Endometrium (tissue), 2 donors: ENCODE data around the gene CCL16.
"Not testable (repeated sequence)": the region's sequence is repeated elsewhere in the genome, so short reads cannot be mapped to it uniquely, and the experiment has no call there.

ENCODE experiments used
- FAIRE-seq: peaks from 2 replicates; lab custom pipeline; 2012; peaks lifted over from hg19 to GRCh38; lab: Jason Lieb, UNC
- donor health status: control.
- donor health status: control.

The CCL16 gene, protein sequence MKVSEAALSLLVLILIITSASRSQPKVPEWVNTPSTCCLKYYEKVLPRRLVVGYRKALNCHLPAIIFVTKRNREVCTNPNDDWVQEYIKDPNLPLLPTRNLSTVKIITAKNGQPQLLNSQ

DNA sequence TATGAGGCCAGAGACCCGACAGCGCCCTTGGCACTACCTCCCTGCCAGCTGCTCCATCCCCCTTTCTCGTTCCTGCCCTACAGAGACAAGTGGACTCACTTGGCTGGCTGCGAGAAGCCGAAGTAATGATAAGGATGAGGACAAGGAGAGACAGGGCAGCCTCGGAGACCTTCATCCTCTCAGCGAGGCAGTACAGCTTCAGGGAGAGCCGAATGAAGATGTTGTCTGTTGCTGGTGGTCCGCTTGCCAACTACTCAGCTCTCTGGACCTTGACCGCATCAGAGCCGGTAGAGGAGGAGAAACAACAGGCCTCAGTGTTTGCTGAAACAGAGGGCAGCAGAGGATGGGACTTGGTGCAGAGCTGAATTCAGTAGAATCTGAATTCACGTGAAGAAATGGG is at the start of gene CCL16:
TSS of gene CCL16 (minus strand) at position 252 of the 400 bp plus-strand sequence. CDS start at position 175, 77 bp downstream.
- FAIRE-seq = no peak

- FAIRE-seq = no peak
These were observed 49.7 kb upstream of the CCL16 start for GRCh38 chr17:36030956-36031355.

- no peak for FAIRE-seq
These were observed 46.5 kb upstream of the CCL16 start for GRCh38 chr17:36027761-36028160.

DNA sequence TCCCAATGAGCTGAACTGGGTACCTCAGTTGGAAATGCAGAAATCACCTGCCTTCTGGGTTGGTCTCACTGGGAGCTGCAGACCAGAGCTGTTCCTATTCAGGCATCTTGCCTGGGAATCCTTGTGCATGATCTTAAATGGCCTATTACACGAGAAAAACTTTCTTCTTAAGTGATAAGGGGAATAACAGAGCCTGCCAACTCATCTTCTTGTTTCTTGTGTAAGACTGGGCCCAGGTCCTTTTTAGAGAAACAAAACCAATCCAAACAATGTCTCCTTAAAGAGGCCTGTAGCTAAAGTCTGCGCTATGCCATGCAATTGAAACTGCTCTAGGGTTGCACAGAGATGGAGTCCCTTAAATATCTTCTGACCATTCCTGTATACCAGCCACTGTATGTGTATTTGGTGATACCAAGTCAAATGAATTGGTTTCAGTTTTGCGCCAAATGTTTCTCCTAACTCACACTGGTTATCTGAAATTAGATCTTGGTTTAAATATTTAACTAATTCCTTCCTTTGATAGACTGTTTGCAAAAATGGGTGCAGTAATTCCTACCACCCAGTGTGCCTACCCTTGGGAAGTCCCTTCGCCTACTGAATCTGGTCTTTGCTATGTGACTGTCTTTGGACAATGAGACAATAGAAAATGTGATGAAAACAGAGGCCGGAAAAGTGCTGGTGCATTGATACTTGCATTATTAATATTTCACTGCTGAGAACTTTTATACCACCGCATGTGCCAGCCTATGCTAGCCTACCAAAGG is 43.0 kb upstream of the CCL16 start:
- no peak for FAIRE-seq

- no peak for FAIRE-seq
These were observed 38.1 kb upstream of the CCL16 start for GRCh38 chr17:36019423-36019822.

- no peak for FAIRE-seq
These were observed 36.5 kb upstream of the CCL16 start, which contains the start of gene CCL23 for GRCh38 chr17:36017799-36018198. Gene CCL23 (minus strand): TSS chr17:36017972. CDS start chr17:36017897, 75 bp downstream.

DNA sequence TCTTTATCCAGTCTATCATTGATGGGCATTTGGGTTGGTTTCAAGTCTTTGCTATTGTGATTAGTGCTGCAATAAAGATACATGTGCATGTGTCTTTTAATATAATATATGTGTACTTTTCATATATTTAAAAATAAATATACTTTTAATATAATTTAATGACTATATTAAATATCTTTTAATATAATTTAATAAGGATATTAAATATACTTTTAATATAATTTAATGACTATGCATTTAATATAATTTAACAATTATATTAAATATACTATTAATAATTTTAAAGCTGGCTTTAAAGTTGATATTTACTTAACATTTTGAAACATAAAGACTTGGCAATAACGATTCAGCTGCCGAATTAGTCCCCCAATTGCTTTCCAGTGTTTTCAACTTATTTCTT is 35.3 kb upstream of the CCL16 start:
- FAIRE-seq = no peak

- not testable (repeated sequence) for FAIRE-seq
These were observed 34.6 kb upstream of the CCL16 start for GRCh38 chr17:36015895-36016294.

- FAIRE-seq = no peak
These were observed 33.6 kb upstream of the CCL16 start for GRCh38 chr17:36014946-36015345.

DNA sequence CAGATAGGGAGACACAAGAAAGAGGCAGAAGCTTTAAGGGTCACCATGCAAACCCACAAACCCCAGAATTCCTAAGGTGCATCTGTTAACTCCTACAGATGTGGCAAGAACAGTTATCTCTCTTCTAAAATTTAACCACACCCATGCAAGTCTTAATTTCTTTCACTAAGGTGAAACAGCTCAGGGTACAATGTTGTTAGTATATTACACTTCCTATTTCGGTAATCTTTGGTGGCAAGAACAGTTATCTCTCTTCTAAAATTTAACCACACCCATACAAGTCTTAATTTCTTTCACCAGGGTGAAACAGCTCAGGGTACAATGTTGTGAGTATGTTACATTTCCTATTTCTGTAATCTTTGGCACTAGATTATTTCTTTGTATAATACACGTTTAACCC is 29.9 kb upstream of the CCL16 start:
- no peak for FAIRE-seq

GRCh38 chr17:36008998-36009665 is 27.8 kb upstream of the CCL16 start:
- no peak for FAIRE-seq

DNA sequence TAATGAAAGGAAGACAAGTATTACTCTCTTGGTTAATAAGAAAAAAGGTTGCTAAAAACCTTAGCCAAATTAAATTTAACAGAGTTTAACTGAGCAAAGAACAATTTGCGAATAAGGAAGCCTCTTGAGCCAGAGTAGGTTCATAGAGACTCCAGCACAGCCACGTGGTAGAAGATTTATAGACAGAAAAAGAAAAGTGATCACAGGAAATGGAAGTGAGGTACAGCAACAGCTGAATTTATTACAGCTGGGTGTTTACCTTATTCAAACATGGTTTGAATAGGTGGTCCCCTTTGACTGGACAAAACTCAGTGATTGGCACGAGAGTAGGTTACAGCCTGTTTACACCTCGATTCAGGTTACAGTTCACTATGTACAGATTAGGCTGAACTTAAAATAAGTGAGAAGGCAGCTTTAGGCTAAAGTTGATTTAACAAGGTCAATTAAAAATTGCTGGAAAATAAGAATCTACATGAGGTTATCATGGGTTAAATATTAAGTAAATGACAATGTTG is 23.4 kb upstream of the CCL16 start:
- no peak for FAIRE-seq

GRCh38 chr17:36002631-36003030 is 21.3 kb upstream of the CCL16 start:
- no peak for FAIRE-seq

- FAIRE-seq = no peak
These were observed 20.7 kb upstream of the CCL16 start for GRCh38 chr17:36001862-36002603.

DNA sequence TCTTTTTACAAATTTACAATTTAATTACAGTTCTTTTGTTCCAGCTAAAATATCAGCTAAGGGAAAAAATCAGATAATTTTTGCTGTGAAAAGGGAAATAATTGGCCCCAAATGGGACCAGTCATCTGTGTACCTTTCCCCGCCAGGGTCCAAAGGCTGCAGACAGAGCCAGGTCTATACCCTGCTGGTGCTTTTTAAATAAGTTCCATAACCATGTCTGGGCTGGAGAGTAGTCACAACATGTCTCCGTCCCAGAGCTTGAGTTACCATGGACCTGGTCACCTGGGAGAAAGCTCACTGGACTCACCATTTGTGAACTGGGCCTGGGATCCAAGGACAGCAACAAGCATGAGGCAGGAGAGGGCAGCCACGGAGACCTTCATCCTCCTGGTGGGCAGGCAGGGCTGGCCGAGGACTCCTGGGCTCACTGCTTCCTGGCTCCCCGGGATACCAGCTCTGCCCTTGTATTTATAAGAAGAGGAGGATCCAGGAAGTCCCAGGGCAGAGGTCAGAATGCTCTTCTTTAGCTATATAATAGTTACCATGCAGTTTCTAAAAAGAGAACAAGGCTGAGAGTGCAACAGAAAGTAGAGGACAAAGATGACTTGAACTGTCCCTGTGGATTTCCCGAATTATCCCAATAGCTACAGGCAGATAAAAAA is 19.9 kb upstream of the CCL16 start, which contains the start of gene CCL15:
TSS of gene CCL15 (minus strand) at position 444 of the 662 bp plus-strand sequence. CDS start at position 383, 61 bp downstream.
- FAIRE-seq = no peak

DNA sequence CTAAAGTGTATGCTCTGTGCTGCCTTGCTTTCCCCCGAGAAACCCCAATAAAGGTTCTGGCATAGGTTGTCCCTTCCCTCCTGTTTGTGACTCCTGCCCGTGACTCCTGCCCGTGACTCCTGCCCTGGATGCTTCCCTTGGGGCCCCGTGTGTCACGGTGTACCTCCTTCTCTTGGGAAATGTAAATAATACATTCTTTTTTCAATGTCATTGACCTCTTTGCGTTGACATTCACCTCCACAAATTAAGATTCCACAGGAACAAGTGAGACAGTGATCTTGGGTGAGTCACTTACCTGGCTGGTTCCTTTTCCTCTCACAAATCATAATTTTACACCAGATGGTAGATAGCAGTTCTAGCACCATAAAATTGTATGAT is 19.4 kb upstream of the CCL16 start:
- no peak for FAIRE-seq

DNA sequence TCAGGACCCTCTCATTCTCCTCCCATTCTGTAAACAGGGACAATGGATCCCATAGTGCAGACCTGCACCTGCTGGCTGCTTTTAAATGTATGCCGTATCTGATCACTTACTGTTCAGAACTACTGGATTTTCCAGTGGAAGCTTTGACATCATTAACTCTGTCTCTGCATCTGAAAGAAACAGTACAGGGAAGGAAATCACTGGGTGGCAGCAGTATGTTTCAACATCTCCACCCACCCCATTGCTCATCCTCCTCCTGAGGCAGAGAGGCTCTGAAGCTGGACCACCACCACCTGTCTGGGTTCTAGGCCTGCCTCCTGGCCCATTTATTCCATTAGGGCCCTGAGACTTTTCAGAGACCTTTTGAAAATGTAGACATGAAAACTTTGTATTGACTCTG is 17.5 kb upstream of the CCL16 start:
- no peak for FAIRE-seq

DNA sequence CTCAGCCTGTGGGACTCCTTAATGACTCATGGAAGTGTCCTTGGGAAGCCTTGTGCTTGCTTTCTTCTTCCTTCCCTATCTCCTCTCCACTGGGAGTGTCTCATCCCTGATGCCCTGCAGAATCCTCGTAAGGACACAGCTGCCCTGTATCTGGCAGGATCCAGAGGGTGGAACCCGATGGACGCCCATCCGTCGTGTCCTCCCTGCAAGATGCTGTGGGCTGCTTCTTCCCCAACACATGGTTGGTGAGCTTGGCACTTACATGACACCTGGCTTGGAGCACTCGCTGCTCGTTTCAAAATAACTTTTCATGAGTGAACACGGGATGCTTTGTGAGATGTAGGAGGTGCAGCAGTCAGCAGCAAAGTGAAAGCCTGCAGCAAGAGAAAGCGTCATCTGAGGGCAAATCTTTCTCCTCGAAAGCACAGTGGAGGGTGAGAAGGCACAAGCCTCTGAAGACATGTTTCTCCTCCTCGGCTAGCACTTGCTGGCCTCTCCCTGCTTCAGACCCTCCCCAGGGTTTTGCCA is 16.8 kb upstream of the CCL16 start:
- no peak for FAIRE-seq

DNA sequence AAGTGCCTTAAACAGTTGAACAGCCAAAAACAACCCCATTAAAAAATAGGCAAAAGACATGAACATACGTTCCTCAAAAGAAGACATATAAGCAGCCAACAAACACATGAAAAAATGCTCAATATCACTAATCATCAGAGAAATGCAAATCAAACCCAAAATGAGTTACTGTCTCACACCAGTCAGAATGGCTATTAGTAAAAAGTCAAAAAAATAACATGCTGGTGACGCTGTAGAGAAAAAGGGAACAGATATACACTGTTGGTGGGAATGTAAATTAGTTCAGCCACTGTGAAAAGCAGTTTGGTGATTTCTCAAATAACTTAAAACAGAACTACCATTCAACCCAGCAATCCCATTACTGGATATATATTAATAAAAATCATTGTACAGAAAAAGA is 14.0 kb upstream of the CCL16 start:
- not testable (repeated sequence) for FAIRE-seq

GRCh38 chr17:35991075-35991474 is 9.8 kb upstream of the CCL16 start:
- FAIRE-seq = no peak

DNA sequence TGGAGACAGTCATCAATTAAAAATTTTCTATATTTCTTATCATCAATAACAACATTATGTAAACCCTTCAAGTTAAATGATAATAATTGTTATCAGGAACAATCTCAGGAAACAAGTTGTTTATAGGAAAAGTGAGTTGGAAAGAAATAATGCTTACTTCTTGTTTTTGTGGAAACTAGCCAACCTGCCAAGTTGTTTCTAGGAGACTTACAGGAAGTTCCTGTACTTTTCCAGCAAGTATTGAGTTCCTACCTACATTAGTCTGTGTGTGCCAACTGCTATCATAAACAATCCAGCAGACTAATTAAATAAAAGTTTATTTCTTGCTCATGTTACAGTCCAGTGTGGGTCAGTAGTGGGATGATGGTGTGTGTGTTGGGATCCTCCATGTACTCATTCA is 6.9 kb upstream of the CCL16 start:
- FAIRE-seq = no peak

DNA sequence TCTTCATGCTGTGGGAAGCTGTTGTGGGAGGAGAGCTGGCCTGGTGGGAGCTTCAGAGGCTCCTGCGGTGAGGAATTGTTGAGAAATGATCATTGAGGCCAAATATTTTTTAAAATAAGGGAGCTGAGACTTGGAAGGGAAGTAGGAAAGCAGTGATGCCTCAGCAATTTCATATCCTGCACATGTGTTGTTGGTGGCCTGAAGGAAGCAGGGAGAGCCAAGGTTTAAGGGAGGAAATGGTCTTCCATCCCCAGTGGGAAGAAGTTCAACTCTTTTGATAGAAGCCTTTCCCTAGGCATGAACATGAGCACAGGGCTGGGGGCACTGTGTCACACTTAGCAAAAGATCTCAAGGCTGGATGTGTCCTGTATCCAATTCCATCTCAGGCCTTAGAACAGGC is 5.3 kb upstream of the CCL16 start, which contains the start of gene CCL14:
TSS of gene CCL14 (minus strand) at position 87 of the 400 bp plus-strand sequence. CDS start at position 7, 80 bp downstream.
- no peak for FAIRE-seq
